ENCODE data around the gene RIOK2. TPM values are rescaled to one million over a fixed set of nuclear protein-coding genes. Genes with fewer than 3 reads are reported as not detected.
"Not testable (repeated sequence)": the region's sequence is repeated elsewhere in the genome, so short reads cannot be mapped to it uniquely, and the experiment has no call there.

Gene RIOK2
- polyA plus RNA-seq, 3 donors, result 32.7 to 44.3 (median 37.5) TPM

- no peak for DNase-seq
These were observed 412 bp downstream of the RIOK2 start for GRCh38 chr5:97182571-97183099.

- DNase-seq, result no peak
These were observed 1.0 kb downstream of the RIOK2 start for GRCh38 chr5:97181856-97182545.

- not testable (repeated sequence) for DNase-seq
These were observed 3.6 kb downstream of the RIOK2 start for GRCh38 chr5:97179457-97179856.

- DNase-seq, result no peak
These were observed 10.8 kb downstream of the RIOK2 start for GRCh38 chr5:97172227-97172626.

- no peak for DNase-seq
These were observed 11.3 kb downstream of the RIOK2 start for GRCh38 chr5:97171703-97172102.

- no peak for DNase-seq
These were observed 15.6 kb downstream of the RIOK2 start for GRCh38 chr5:97167435-97167834.

GRCh38 chr5:97165726-97166125 lies 17.3 kb downstream of the RIOK2 start:
- DNase-seq, result no peak

GRCh38 chr5:97164846-97165245 lies 18.2 kb downstream of the RIOK2 start:
- DNase-seq, result no peak

GRCh38 chr5:97163790-97164285 lies 19.2 kb downstream of the RIOK2 start:
- DNase-seq, result no peak

- DNase-seq, result no peak
These were observed 19.7 kb downstream of the RIOK2 start for GRCh38 chr5:97163360-97163764.

GRCh38 chr5:97162045-97162444 lies 21.0 kb downstream of the RIOK2 start:
- DNase-seq, result peak; percentile 82

GRCh38 chr5:97157689-97158088 lies 25.4 kb downstream of the RIOK2 start:
- no peak for DNase-seq

GRCh38 chr5:97151370-97151769 lies 31.7 kb downstream of the RIOK2 start:
- no peak for DNase-seq

- DNase-seq, result no peak
These were observed 32.6 kb downstream of the RIOK2 start for GRCh38 chr5:97150401-97150800.

- no peak for DNase-seq
These were observed 33.3 kb downstream of the RIOK2 start for GRCh38 chr5:97149709-97150108.

GRCh38 chr5:97148288-97148687 lies 34.8 kb downstream of the RIOK2 start:
- DNase-seq, result no peak

GRCh38 chr5:97143704-97144103 lies 39.3 kb downstream of the RIOK2 start:
- no peak for DNase-seq

GRCh38 chr5:97142521-97143254 lies 40.4 kb downstream of the RIOK2 start, which contains the start of gene LIX1:
Gene LIX1, minus strand, starts transcription at chr5:97142611. Its CDS starts 35 bp downstream, at chr5:97142576.
- DNase-seq, result peak; percentile 57

- no peak for DNase-seq
These were observed 41.5 kb downstream of the RIOK2 start for GRCh38 chr5:97141539-97141938.

- no peak for DNase-seq
These were observed 42.0 kb downstream of the RIOK2 start for GRCh38 chr5:97141031-97141430.

GRCh38 chr5:97140250-97140649 lies 42.8 kb downstream of the RIOK2 start:
- not testable (repeated sequence) for DNase-seq

- DNase-seq, result no peak
These were observed 46.6 kb downstream of the RIOK2 start for GRCh38 chr5:97136475-97136874.

GRCh38 chr5:97135868-97136267 lies 47.2 kb downstream of the RIOK2 start:
- DNase-seq, result no peak
